Right lobe of liver (tissue), 4 donors: ENCODE data around the gene RBBP8.

Source experiments
- CTCF ChIP-seq, 4 donors: fragments of 200-600 bp in 3 of 4; fragments of 450-650 bp in 1 of 4; IDR thresholded peaks; one replicate each; pipeline versions ENCODE4 v1.5.1 to v1.8.0; 2016 to 2022; ENCODE audit warnings: antibody characterized with exemption in 4 of 4, mild to moderate bottlenecking in 2 of 4
- POLR2A ChIP-seq: fragments of 450-650 bp; IDR thresholded peaks from one replicate; pipeline ENCODE4 v1.6.1; 2017; ENCODE audit warnings: antibody characterized with exemption, mild to moderate bottlenecking
- donor health status: DM: no; HTN: no; CAD: no.
- donor health status: DM: no; HTN: no; CAD: no.
- donor health status: DM: no; HTN: yes; CAD: no.

GRCh38 chr18:22939649-22940048 lies 6.5 kb downstream of the RBBP8 start:
- no peak for TF ChIP-seq POLR2A
- no peak for TF ChIP-seq CTCF (IDR thresholded peaks at IDR 0.05)
